Endothelial cell of umbilical vein (primary cell): ENCODE measurements around the gene FTSJ1. TPM values are rescaled to one million over a fixed set of nuclear protein-coding genes. Genes with fewer than 3 reads are reported as not detected.

Experiments used
- BruUV-seq: library from RNA; stranded (reverse); fragments of 400-500 nt; replicated peaks from 2 replicates; lab custom pipeline; 2021; lab: Mats Ljungman, UMichigan
- CTCF ChIA-PET: fragments of 300-600, 350-600 bp; sonication (Branson Sonifier 250); formaldehyde crosslinking; loops from one replicate; lab custom pipeline; 2021; ENCODE audit warnings: antibody characterized with exemption, inconsistent platforms; lab: Charles Lee
- POLR2A ChIA-PET: fragments of 300-600, 350-600 bp; sonication (Branson Sonifier 250); formaldehyde crosslinking; loops from one replicate; lab custom pipeline; 2021; ENCODE audit warnings: antibody characterized with exemption, inconsistent platforms; lab: Charles Lee
- DNase-seq: peaks from one replicate; pipeline ENCODE4 v3.0.0-alpha.2; 2011; ENCODE audit warnings: low read depth, low spot score
- FAIRE-seq: peaks from 2 replicates; lab custom pipeline; 2011; peaks lifted over from hg19 to GRCh38; lab: Jason Lieb, UNC
- H2AFZ ChIP-seq: 2 replicates; pipeline ENCODE4 v1.6.0; 2012; ENCODE audit warnings: low read depth, low read length, control low read depth, inconsistent platforms
- H3K27ac ChIP-seq: 2 replicates; pipeline ENCODE4 v1.5.1; 2011; ENCODE audit warnings: low read depth, mild to moderate bottlenecking, control low read depth, low read length, moderate library complexity; ENCODE audit not compliant: insufficient read depth
- H3K27me3 ChIP-seq, 2 experiments: 2 replicates each; pipeline versions ENCODE4 v1.6.0 to v1.6.1; 2011; ENCODE audit warnings: low read length in 2 of 2, mixed read lengths in 1 of 2; ENCODE audit not compliant: control insufficient read depth in 2 of 2, insufficient read depth in 2 of 2
- H3K36me3 ChIP-seq, 2 experiments: 2 replicates in 1 of 2; 3 replicates in 1 of 2; pipeline ENCODE4 v1.5.1; 2011; ENCODE audit warnings: low read length in 2 of 2, mild to moderate bottlenecking in 1 of 2, moderate library complexity in 1 of 2; ENCODE audit not compliant: control insufficient read depth in 2 of 2, insufficient read depth in 2 of 2; ENCODE audit errors: extremely low read depth in 1 of 2
- H3K4me1 ChIP-seq: 3 replicates; pipeline ENCODE4 v1.5.1; 2011; ENCODE audit warnings: mild to moderate bottlenecking, low read length; ENCODE audit not compliant: control insufficient read depth, insufficient read depth; ENCODE audit errors: extremely low read depth
- H3K4me2 ChIP-seq: 2 replicates; pipeline ENCODE4 v1.6.1; 2011; ENCODE audit warnings: low read length, control low read depth, mixed read lengths; ENCODE audit not compliant: insufficient read depth
- H3K4me3 ChIP-seq, 3 experiments: fragments of 200-600 bp in 1 of 3; sonication (generic), shearing (Covaris generic) in 1 of 3; replicated peaks in 1 of 3; 2 replicates each; pipeline ENCODE4 v1.5.1; 2011 to 2016; ENCODE audit warnings: control low read depth in 3 of 3, low read length in 3 of 3, mild to moderate bottlenecking in 2 of 3, inconsistent platforms in 1 of 3, low read depth in 1 of 3, moderate library complexity in 1 of 3; ENCODE audit not compliant: insufficient read depth in 1 of 3
- H3K79me2 ChIP-seq: 2 replicates; pipeline ENCODE4 v1.6.0; 2012; ENCODE audit warnings: low read length, inconsistent platforms; ENCODE audit not compliant: control insufficient read depth, insufficient read depth
- H3K9ac ChIP-seq: replicated peaks from 2 replicates; pipeline ENCODE3; 2011; ENCODE audit warnings: low read length, control low read depth; ENCODE audit not compliant: insufficient read depth; ENCODE audit errors: extremely low read depth
- H3K9me1 ChIP-seq: replicated peaks from 3 replicates; pipeline ENCODE4 v1.6.0; 2011; ENCODE audit warnings: mild to moderate bottlenecking, low read length; ENCODE audit not compliant: control insufficient read depth, insufficient read depth; ENCODE audit errors: extremely low read depth
- H3K9me3 ChIP-seq: replicated peaks from 2 replicates; pipeline ENCODE4 v1.5.1; 2012; ENCODE audit warnings: low read length, inconsistent platforms; ENCODE audit not compliant: control insufficient read depth, insufficient read depth
- H4K20me1 ChIP-seq: replicated peaks from 2 replicates; pipeline ENCODE3; 2011; ENCODE audit warnings: mild to moderate bottlenecking, low read length; ENCODE audit not compliant: control insufficient read depth, insufficient read depth; ENCODE audit errors: extremely low read depth
- EZH2 ChIP-seq: IDR thresholded peaks from 2 replicates; pipeline ENCODE4 v1.6.1; 2012; ENCODE audit warnings: borderline replicate concordance, low read depth, mild to moderate bottlenecking, moderate library complexity, low read length, inconsistent platforms; ENCODE audit not compliant: severe bottlenecking
- FOS ChIP-seq: IDR thresholded peaks from 2 replicates; pipeline ENCODE4 v1.6.1; 2011; ENCODE audit warnings: mild to moderate bottlenecking, low read length, moderate library complexity, borderline replicate concordance; ENCODE audit not compliant: insufficient read depth
- GATA2 ChIP-seq: IDR thresholded peaks from 2 replicates; pipeline ENCODE4 v1.7.0; 2011; ENCODE audit warnings: low read depth, mild to moderate bottlenecking, moderate library complexity, mixed read lengths, low read length; ENCODE audit not compliant: insufficient read length, insufficient read depth
- JUN ChIP-seq: IDR thresholded peaks from 2 replicates; pipeline ENCODE4 v1.6.1; 2011; ENCODE audit warnings: borderline replicate concordance, low read depth; ENCODE audit not compliant: insufficient read length, insufficient read depth
- MYC ChIP-seq: IDR thresholded peaks from one replicate; pipeline ENCODE4 v1.6.1; 2011; ENCODE audit warnings: mild to moderate bottlenecking, low read depth, low read length
- POLR2A ChIP-seq: IDR thresholded peaks from 2 replicates; pipeline ENCODE4 v1.6.1; 2012; ENCODE audit warnings: low read depth, mild to moderate bottlenecking, control low read depth, low read length
- POLR2AphosphoS5 ChIP-seq: IDR thresholded peaks from 2 replicates; pipeline ENCODE4 v1.6.1; 2012; ENCODE audit warnings: low read depth, mild to moderate bottlenecking, control low read depth, low read length, moderate library complexity; ENCODE audit not compliant: insufficient read depth
- dilution Hi-C: fragments of 300-500 bp; cut with MboI; formaldehyde crosslinking; loops from one replicate; pipeline ENCODE4 v1.15.0; 2019; ENCODE audit warnings: low sequenced_read_pairs; ENCODE audit not compliant: extremely low pct_ligation_motif_present
- intact Hi-C: fragments of 100-400 bp; cut with micrococcal nuclease; formaldehyde crosslinking; loops from one replicate; pipeline ENCODE4 v1.10.0; 2022
- polyA plus RNA-seq, 4 experiments: library from polyadenylated mRNA; depleted of rRNA in 3 of 4; stranded (reverse) in 3 of 4; unstranded in 1 of 4; fragments of >200 nt; gene quantifications; 2 replicates each; pipeline versions ENCODE4 v1.2.1 to v1.2.3, GENCODE V29; 2011 to 2012; ENCODE audit warnings: missing spikeins in 1 of 4
- total RNA-seq: library from RNA; stranded (reverse); gene quantifications from 2 replicates; pipeline ENCODE4 v1.2.3, GENCODE V29; 2021
- TF ChIP-seq, protein P1 (sequence below), 2 donors: IDR thresholded peaks; 1 replicate in 1 of 2; 2 replicates in 1 of 2; pipeline ENCODE4 v1.5.1; 2011; ENCODE audit warnings: low read length in 2 of 2, mild to moderate bottlenecking in 2 of 2, moderate library complexity in 2 of 2, control low read depth in 1 of 2, inconsistent platforms in 1 of 2, low read depth in 1 of 2; ENCODE audit not compliant: insufficient read depth in 1 of 2; ENCODE audit errors: extremely low read depth in 1 of 2
- TF ChIP-seq, protein P2 (sequence below): IDR thresholded peaks from 2 replicates; pipeline ENCODE4 v1.6.1; 2011; ENCODE audit not compliant: insufficient read depth, insufficient read length

FTSJ1 gene
- total and polyA plus RNA-seq, 2 donors (not counting 3 experiments of a cell fraction or from before 2014, with no cell fraction given) = 59.9 to 63.9 TPM

DNA sequence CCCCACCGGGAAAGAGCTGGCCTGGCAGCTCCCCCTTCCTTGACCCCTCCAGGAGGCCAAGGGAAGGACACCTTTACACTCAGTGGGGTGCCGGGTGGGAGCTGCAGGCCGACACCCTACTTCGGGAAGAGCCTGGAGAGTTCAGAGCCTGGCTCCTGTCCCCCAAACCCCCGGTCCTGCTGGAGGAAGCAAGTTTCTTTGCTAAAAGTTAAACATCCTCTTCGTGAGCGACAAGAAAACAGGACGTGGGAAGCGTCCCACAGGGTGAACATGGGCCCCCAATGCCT lies 2.4 kb upstream of the FTSJ1 start:
- Histone ChIP-seq H3K9me1 (no peaks in the 10 kb centered on the region), H3K4me3 (no peak overlapping the region), H3K9me3 (no peaks in the 10 kb centered on the region), H3K4me1 (peaks cover 6% of the 10 kb centered on the region), H3K4me2 (no peak overlapping the region), H2AFZ (no peak overlapping the region), H4K20me1 (no peaks in the 10 kb centered on the region), H3K27ac (no peak overlapping the region), H3K27me3 (peaks cover 0 to 2% of the 10 kb centered on the region in 2 experiments), H3K36me3 (no peaks in the 10 kb centered on the region), H3K9ac (no peak overlapping the region), H3K79me2 (peaks cover 28% of the 10 kb centered on the region)
- CTCF ChIA-PET = interaction anchor here (1.0 to 1.8 kb wide), 3 partner anchors 20 to 390 kb away, joined by 3 to 4 read pairs (median 4); no protein-coding TSS in a partner anchor
- TF ChIP-seq, protein P1, sequence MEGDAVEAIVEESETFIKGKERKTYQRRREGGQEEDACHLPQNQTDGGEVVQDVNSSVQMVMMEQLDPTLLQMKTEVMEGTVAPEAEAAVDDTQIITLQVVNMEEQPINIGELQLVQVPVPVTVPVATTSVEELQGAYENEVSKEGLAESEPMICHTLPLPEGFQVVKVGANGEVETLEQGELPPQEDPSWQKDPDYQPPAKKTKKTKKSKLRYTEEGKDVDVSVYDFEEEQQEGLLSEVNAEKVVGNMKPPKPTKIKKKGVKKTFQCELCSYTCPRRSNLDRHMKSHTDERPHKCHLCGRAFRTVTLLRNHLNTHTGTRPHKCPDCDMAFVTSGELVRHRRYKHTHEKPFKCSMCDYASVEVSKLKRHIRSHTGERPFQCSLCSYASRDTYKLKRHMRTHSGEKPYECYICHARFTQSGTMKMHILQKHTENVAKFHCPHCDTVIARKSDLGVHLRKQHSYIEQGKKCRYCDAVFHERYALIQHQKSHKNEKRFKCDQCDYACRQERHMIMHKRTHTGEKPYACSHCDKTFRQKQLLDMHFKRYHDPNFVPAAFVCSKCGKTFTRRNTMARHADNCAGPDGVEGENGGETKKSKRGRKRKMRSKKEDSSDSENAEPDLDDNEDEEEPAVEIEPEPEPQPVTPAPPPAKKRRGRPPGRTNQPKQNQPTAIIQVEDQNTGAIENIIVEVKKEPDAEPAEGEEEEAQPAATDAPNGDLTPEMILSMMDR (IDR thresholded peaks at IDR 0.05; ENCODE audit: extremely low read depth in 1 of 2, insufficient read depth in 1 of 2, low read depth in 1 of 2, low read length in 2 of 2) = no peak
- TF ChIP-seq, protein P2, sequence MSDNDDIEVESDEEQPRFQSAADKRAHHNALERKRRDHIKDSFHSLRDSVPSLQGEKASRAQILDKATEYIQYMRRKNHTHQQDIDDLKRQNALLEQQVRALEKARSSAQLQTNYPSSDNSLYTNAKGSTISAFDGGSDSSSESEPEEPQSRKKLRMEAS = no peak
- TF ChIP-seq JUN (no peak), MYC (no peak), POLR2A (no peak), EZH2 (no peak), POLR2AphosphoS5 (no peak), GATA2 (no peak), FOS (no peak)
- POLR2A ChIA-PET = no interaction called here
- no peak for DNase-seq
- intact Hi-C loops (no loop called here), dilution Hi-C loops (no loop called here)
- no peak for FAIRE-seq
- no TSS peak for BruUV-seq
